Loucy (cell line): ENCODE measurements around the gene CASK.

Source experiments
- H2AFZ ChIP-seq: fragments of 200-600 bp; sonication (generic); 2 replicates; pipeline ENCODE4 v1.6.0; 2016; ENCODE audit warnings: antibody characterized with exemption, mild to moderate bottlenecking, low read length, moderate library complexity
- H3F3A ChIP-seq: fragments of 200-600 bp; 2 replicates; pipeline ENCODE4 v1.6.0; 2016; ENCODE audit warnings: antibody characterized with exemption, low read depth, mild to moderate bottlenecking
- H3K27me3 ChIP-seq: fragments of 200-600 bp; sonication (generic); 2 replicates; pipeline ENCODE4 v1.6.1; 2014; ENCODE audit warnings: low read length, mild to moderate bottlenecking; ENCODE audit not compliant: insufficient read depth, poor library complexity, severe bottlenecking
- H3K36me3 ChIP-seq: fragments of 200-600 bp; sonication (generic); 2 replicates; pipeline ENCODE4 v1.6.1; 2016; ENCODE audit warnings: low read length; ENCODE audit not compliant: insufficient read depth
- H3K4me1 ChIP-seq: fragments of 200-600 bp; sonication (generic); 2 replicates; pipeline ENCODE4 v1.5.1; 2014; ENCODE audit warnings: low read length, mild to moderate bottlenecking; ENCODE audit not compliant: insufficient read depth, poor library complexity, severe bottlenecking
- H3K4me2 ChIP-seq: fragments of 200-600 bp; sonication (generic); 2 replicates; pipeline ENCODE4 v1.6.0; 2014; ENCODE audit warnings: antibody characterized with exemption, low read length, low read depth, mild to moderate bottlenecking; ENCODE audit not compliant: poor library complexity, severe bottlenecking
- H3K4me3 ChIP-seq: fragments of 200-600 bp; sonication (generic); 2 replicates; pipeline ENCODE4 v1.5.1; 2014; ENCODE audit warnings: low read length, mild to moderate bottlenecking, mixed read lengths; ENCODE audit not compliant: poor library complexity, severe bottlenecking
- H3K79me2 ChIP-seq: fragments of 200-600 bp; sonication (generic); 2 replicates; pipeline ENCODE4 v1.6.1; 2014; ENCODE audit warnings: low read length; ENCODE audit not compliant: insufficient read depth
- H3K9ac ChIP-seq: fragments of 200-600 bp; sonication (generic); 2 replicates; pipeline ENCODE4 v1.6.0; 2014; ENCODE audit warnings: mild to moderate bottlenecking, low read depth, low read length, moderate library complexity; ENCODE audit not compliant: poor library complexity, severe bottlenecking
- H3K9me2 ChIP-seq: fragments of 200-600 bp; sonication (generic); replicated peaks from 2 replicates; pipeline ENCODE4 v1.6.1; 2016; ENCODE audit warnings: low read depth, low read length, mixed read lengths
- H3K9me3 ChIP-seq: fragments of 200-600 bp; sonication (generic); 2 replicates; pipeline ENCODE4 v1.6.1; 2014; ENCODE audit warnings: mild to moderate bottlenecking, antibody characterized with exemption, low read length, low read depth; ENCODE audit not compliant: insufficient read depth
- H4K20me1 ChIP-seq: fragments of 200-600 bp; sonication (generic); 2 replicates; pipeline ENCODE4 v1.6.0; 2014; ENCODE audit warnings: antibody characterized with exemption, low read length, mild to moderate bottlenecking; ENCODE audit not compliant: insufficient read depth, poor library complexity, severe bottlenecking
- EZH2phosphoT487 ChIP-seq: fragments of 200-600 bp; IDR thresholded peaks from 2 replicates; pipeline ENCODE4 v1.6.1; 2018; ENCODE audit warnings: antibody characterized with exemption, mild to moderate bottlenecking, moderate library complexity, borderline replicate concordance
- TF ChIP-seq, protein P1 (sequence below): fragments of 200-600 bp; sonication (generic); conservative IDR thresholded peaks from 2 replicates; pipeline ENCODE4 v1.5.1; 2014; ENCODE audit warnings: mild to moderate bottlenecking, antibody characterized with exemption, low read length

Gene CASK

DNA sequence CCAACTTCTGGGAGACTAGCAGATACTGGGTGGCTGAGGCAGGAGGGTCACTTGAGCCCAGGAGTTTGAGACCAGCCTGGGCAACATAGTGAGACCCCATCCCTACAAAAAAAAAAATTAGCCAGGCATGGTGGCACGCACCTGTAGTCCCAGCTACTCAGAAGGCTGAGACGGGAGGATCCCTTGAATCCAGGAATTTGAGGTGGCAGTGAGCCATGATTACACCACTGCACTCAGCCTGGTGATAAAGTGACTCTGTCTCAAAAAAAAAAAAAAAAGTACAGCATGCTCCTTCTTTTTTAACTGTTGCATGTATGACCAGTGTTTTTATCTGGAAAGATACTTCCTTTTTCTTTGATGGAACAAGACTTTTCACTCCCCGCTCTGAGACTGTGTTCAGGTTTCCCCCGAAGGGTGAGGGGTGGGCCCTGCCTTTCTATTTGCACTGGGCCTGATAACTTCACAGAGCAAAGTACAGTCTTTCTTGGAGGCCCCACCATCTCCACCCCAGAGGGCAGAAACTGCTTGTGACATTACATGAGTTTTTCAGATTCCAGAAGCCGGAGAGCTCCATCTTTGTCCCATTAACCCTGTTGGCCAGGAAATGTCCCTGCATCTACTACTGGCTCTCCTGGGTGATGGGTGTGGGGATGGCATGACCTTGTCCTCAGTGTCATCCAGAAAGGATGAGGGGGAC lies 441.1 kb downstream of the CASK start:
- H3K79me2 ChIP-seq: no peaks in the 10 kb centered on the region
- no peaks in the 10 kb centered on the region for H3K9me2 ChIP-seq
- H3K4me3 ChIP-seq: no peak overlapping the region
- no peaks in the 10 kb centered on the region for H3K36me3 ChIP-seq
- no peak overlapping the region for H3K9ac ChIP-seq
- no peaks in the 10 kb centered on the region for H3K4me1 ChIP-seq
- H2AFZ ChIP-seq: no peak overlapping the region
- no peaks in the 10 kb centered on the region for H3F3A ChIP-seq
- TF ChIP-seq EZH2phosphoT487: no peak
- TF ChIP-seq, protein P1, sequence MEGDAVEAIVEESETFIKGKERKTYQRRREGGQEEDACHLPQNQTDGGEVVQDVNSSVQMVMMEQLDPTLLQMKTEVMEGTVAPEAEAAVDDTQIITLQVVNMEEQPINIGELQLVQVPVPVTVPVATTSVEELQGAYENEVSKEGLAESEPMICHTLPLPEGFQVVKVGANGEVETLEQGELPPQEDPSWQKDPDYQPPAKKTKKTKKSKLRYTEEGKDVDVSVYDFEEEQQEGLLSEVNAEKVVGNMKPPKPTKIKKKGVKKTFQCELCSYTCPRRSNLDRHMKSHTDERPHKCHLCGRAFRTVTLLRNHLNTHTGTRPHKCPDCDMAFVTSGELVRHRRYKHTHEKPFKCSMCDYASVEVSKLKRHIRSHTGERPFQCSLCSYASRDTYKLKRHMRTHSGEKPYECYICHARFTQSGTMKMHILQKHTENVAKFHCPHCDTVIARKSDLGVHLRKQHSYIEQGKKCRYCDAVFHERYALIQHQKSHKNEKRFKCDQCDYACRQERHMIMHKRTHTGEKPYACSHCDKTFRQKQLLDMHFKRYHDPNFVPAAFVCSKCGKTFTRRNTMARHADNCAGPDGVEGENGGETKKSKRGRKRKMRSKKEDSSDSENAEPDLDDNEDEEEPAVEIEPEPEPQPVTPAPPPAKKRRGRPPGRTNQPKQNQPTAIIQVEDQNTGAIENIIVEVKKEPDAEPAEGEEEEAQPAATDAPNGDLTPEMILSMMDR: no peak
- no peaks in the 10 kb centered on the region for H3K9me3 ChIP-seq
- H3K27me3 ChIP-seq: no peaks in the 10 kb centered on the region
- no peaks in the 10 kb centered on the region for H4K20me1 ChIP-seq
- H3K4me2 ChIP-seq: no peak overlapping the region

DNA sequence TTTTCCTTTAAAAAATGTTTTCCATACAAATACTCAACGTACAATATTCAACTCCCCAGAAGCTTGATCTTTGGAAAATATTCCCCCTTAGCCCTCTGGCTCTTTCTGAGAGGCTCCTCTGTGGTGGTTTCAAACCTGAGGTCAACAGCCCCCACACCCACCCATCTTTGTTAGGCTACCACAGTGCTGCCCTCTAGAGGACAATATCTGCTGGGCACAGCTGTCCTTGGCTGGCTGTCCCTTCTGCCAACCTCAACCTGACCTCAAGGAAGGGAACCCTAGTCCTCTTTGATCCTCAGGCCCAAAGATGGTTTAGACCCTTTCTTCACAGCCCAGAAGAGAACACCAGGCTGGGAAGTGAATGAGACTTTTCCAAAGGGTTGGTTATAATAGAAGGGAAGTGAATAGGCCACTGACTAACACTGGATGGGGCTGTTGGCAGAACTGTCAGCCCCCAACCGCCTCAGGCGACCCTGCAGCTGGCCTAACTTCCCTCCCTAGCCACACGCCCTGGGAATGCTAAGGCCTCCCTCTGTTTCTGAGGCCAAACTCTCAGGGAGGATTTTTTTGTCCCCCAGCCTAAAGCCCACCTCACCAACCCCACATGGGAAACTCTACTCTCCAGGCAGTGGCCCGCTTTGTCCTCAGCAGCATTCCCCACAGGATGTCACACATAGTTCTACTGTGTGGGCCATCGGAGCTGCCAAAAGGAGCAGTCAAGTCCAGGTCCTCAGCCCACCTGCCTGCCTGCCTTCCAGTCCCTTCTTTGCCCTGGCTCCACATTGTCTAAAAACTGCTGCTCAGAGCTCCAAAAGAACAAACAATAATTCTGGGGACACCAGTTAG lies 441.9 kb downstream of the CASK start:
- no peaks in the 10 kb centered on the region for H3K9me2 ChIP-seq
- H3K4me2 ChIP-seq: no peak overlapping the region
- H2AFZ ChIP-seq: no peak overlapping the region
- no peaks in the 10 kb centered on the region for H3K9me3 ChIP-seq
- H3K27me3 ChIP-seq: no peaks in the 10 kb centered on the region
- H4K20me1 ChIP-seq: no peaks in the 10 kb centered on the region
- no peak overlapping the region for H3K4me3 ChIP-seq
- no peaks in the 10 kb centered on the region for H3F3A ChIP-seq
- no peaks in the 10 kb centered on the region for H3K4me1 ChIP-seq
- no peak overlapping the region for H3K9ac ChIP-seq
- no peaks in the 10 kb centered on the region for H3K36me3 ChIP-seq
- no peaks in the 10 kb centered on the region for H3K79me2 ChIP-seq
- TF ChIP-seq, protein P1: peak; percentile 62
- TF ChIP-seq EZH2phosphoT487: no peak

DNA sequence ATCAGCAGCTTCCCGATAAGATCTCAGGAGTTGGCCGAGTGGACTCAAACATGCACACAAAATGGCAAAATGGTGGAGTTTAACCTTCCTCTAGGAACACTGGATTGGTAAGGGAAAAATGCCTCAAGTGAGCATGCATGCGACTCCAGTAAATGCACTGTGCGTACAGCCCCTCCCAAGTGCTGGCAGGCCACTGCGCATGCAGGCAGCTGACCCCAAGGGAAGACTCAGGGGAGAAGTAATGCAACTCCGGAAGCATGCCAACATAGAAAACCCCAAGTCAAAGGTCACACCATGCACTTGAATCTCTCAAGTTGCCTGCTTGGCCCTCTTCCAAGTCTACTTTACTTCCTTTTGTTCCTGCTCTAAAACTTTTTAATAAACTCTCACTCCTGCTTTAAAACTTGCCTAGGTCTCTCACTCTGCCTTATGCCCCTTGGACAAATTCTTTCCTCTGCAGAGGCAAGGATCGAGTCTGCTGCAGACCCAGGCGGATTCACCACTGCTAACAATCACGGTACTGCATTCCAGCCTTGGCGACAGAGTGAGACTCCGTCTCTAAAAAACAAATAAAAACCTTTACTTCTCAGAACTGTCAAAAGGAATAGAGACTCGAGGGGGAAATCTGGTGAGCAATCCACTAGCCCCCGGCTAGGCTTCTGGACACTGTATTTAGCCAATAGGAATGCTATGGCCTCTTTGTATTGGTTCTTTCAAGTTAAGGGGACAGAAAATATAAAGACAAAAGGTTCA lies 442.7 kb downstream of the CASK start:
- H3K9ac ChIP-seq: no peak overlapping the region
- H3K4me2 ChIP-seq: no peak overlapping the region
- H3K4me1 ChIP-seq: no peaks in the 10 kb centered on the region
- H4K20me1 ChIP-seq: no peaks in the 10 kb centered on the region
- no peaks in the 10 kb centered on the region for H3K27me3 ChIP-seq
- H3K79me2 ChIP-seq: no peaks in the 10 kb centered on the region
- no peaks in the 10 kb centered on the region for H3F3A ChIP-seq
- no peaks in the 10 kb centered on the region for H3K9me2 ChIP-seq
- TF ChIP-seq EZH2phosphoT487: no peak
- TF ChIP-seq, protein P1: no peak
- H3K9me3 ChIP-seq: no peaks in the 10 kb centered on the region
- no peak overlapping the region for H3K4me3 ChIP-seq
- no peak overlapping the region for H2AFZ ChIP-seq
- H3K36me3 ChIP-seq: no peaks in the 10 kb centered on the region
